ENCODE results near the gene TMEM132D.
"Not testable (repeated sequence)": the region's sequence is repeated elsewhere in the genome, so short reads cannot be mapped to it uniquely, and the experiment has no call there.

Gene TMEM132D

GRCh38 chr12:129903956-129904829 lies at the start of gene TMEM132D:
TSS of gene TMEM132D (minus strand) at chr12:129904025.
- DNase-seq (ENCODE audit: low read depth, low spot score): no peak

- no peak for DNase-seq (ENCODE audit: low read depth, low spot score)
These were observed 45.8 kb upstream of the TMEM132D start for GRCh38 chr12:129949651-129950050.

- no peak for DNase-seq (ENCODE audit: low read depth, low spot score)
These were observed 37.8 kb upstream of the TMEM132D start for GRCh38 chr12:129941618-129942017.

GRCh38 chr12:129938089-129938488 lies 34.3 kb upstream of the TMEM132D start:
- no peak for DNase-seq (ENCODE audit: low read depth, low spot score)

GRCh38 chr12:129937426-129937825 lies 33.6 kb upstream of the TMEM132D start:
- DNase-seq (ENCODE audit: low read depth, low spot score): no peak

GRCh38 chr12:129928643-129929042 lies 24.8 kb upstream of the TMEM132D start:
- DNase-seq (ENCODE audit: low read depth, low spot score): no peak

- DNase-seq (ENCODE audit: low read depth, low spot score): no peak
These were observed 23.6 kb upstream of the TMEM132D start for GRCh38 chr12:129927316-129927900.

GRCh38 chr12:129911428-129912049 lies 7.7 kb upstream of the TMEM132D start:
- no peak for DNase-seq (ENCODE audit: low read depth, low spot score)

- no peak for DNase-seq (ENCODE audit: low read depth, low spot score)
These were observed 5.5 kb upstream of the TMEM132D start for GRCh38 chr12:129909051-129910020.

GRCh38 chr12:129903092-129903945 lies 506 bp downstream of the TMEM132D start:
- no peak for DNase-seq (ENCODE audit: low read depth, low spot score)

GRCh38 chr12:129902371-129903091 lies 1.3 kb downstream of the TMEM132D start:
- no peak for DNase-seq (ENCODE audit: low read depth, low spot score)

GRCh38 chr12:129901254-129901653 lies 2.6 kb downstream of the TMEM132D start:
- DNase-seq (ENCODE audit: low read depth, low spot score): no peak

GRCh38 chr12:129900306-129900705 lies 3.5 kb downstream of the TMEM132D start:
- no peak for DNase-seq (ENCODE audit: low read depth, low spot score)

- DNase-seq (ENCODE audit: low read depth, low spot score): not testable (repeated sequence)
These were observed 4.8 kb downstream of the TMEM132D start for GRCh38 chr12:129899045-129899444.

GRCh38 chr12:129893691-129894090 lies 10.1 kb downstream of the TMEM132D start:
- DNase-seq (ENCODE audit: low read depth, low spot score): no peak

- DNase-seq (ENCODE audit: low read depth, low spot score): no peak
These were observed 16.7 kb downstream of the TMEM132D start for GRCh38 chr12:129887101-129887500.

- no peak for DNase-seq (ENCODE audit: low read depth, low spot score)
These were observed 17.3 kb downstream of the TMEM132D start for GRCh38 chr12:129886541-129886940.

GRCh38 chr12:129885287-129885686 lies 18.5 kb downstream of the TMEM132D start:
- DNase-seq (ENCODE audit: low read depth, low spot score): no peak

- no peak for DNase-seq (ENCODE audit: low read depth, low spot score)
These were observed 26.4 kb downstream of the TMEM132D start for GRCh38 chr12:129877411-129877810.

- no peak for DNase-seq (ENCODE audit: low read depth, low spot score)
These were observed 30.0 kb downstream of the TMEM132D start for GRCh38 chr12:129873833-129874208.
